HG02870 (cell line): ENCODE measurements around the gene IFNB1.

Source experiments
- ATAC-seq: cut with Tn5 transposase; IDR thresholded peaks from one replicate; pipeline ENCODE4 v1.9.1; 2021; ENCODE audit warnings: mild to moderate bottlenecking, moderate library complexity; ENCODE audit not compliant: unreplicated experiment

The IFNB1 gene

DNA sequence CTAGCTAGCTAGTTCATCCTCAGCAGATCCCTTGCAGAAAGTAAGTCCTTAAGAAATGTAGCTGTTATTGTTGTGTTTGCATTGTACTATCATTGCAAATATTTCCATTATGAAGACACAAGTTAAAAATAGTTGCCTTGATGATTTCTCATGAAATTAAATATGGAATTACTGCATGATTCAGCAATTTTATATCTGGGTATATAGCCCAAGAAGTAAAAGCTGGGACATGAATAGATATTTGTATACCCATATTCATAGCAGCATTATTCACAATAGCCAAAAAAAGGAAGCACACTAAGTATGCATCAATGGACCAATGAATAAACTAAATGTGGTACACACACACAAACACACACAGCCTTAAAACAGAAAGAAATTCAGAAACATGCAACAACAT is 6.8 kb downstream of the IFNB1 start:
- no peak for ATAC-seq

DNA sequence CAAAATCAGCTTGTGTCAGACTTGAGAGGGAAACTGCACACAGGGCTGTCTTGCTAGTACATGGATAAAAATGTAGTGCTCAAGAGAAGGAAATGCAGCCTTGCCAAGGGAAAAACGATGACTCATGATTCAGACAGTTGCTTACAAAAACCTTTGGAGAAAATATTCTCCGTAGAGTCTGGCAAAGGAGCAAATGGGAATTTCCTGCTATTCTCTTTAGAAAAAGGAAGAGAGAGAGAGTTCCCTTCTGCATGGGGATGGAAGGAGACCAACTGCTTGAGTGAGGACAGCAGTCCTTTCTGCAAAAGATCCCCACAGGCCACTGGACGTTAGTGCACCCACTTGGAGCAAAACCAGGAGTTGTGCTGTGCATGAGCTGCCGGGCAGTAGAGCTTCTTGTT is 7.6 kb downstream of the IFNB1 start:
- ATAC-seq: no peak

DNA sequence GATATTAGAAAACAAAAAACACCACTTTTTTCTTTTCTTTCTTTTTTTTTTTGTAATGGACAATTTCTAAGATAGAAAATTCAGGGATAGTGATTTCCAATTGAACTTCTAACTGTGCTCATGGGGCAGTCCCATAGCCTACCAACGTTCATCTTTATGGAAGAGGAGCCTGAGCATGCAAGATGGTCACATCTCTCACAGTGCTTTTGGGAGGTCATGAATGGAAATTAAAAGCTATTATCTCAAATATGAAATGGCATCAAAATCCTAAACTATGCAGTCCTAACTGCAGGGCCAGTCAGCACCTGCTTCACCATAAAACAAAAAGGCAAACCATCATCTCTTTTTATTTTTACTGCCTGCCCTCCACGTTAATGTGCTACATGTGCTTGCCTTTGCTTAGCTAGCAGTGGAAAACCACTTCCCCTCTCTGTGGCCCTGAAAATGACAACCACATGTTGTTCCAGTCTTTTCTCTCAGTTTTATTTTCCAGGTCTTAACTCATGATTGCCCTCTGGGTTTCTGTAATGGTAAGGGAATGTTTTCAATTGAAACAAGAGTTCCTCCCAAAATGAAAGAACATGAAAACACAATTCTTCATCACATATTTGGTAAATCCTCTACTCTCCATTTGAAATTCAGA is 16.7 kb downstream of the IFNB1 start:
- ATAC-seq: peak; percentile 70

DNA sequence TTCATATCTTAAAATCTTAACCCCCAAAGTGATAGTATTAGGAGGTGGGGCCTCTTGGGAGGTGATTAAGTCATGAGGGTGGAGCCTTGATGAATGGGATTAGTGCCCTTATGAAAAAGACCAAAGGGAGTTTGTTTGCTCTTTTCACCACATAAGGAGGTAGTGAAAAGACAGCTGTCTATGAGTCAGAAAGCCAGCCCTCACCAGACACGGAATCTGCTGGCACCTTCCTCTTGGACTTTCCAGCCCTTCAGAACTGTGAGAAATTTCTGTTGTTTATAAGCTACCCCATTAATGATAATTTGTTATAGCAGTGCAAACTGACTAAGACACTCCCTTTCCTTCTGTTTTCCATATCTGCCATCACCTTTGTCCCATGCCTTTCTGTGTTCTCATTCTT is 20.8 kb downstream of the IFNB1 start:
- ATAC-seq: no peak

DNA sequence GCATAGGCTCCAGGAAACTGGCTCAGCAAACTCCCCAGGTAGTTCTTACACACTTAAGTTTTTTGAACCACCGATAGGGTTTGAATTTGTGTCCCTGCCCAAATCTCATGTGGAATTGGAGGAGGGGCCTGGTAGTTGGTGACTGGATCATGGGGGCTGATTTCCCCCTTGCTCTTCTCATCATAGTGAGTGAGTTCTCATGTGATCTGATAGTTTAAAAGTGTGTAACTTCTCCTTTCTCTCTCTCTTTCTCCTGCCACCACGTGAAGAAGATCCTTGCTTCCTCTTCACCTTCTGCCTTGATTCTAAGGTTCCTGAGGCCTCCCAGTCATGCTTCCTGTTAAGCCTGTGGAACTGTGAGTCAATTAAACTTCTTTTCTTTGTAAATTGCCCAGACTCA is 23.9 kb downstream of the IFNB1 start:
- no peak for ATAC-seq

DNA sequence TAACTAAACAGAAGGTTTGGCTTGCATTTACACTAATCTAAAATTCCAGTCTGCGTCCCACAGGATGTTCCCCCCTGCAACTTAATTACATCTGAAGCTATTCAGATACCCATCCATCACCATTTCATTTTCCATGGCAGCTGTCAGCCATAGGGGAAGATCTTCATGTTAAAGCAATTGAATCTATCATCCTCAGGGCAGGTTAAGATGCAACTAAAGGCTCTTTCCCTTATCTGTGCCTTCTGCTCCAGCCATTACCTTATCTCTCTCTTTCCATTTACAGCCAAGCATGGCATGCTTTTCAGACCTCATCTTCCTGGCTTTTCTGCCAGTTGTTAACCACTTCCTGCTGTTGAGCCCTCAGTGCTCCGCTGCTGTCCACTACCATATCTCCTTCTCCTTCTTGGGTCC is 30.5 kb downstream of the IFNB1 start:
- no peak for ATAC-seq

DNA sequence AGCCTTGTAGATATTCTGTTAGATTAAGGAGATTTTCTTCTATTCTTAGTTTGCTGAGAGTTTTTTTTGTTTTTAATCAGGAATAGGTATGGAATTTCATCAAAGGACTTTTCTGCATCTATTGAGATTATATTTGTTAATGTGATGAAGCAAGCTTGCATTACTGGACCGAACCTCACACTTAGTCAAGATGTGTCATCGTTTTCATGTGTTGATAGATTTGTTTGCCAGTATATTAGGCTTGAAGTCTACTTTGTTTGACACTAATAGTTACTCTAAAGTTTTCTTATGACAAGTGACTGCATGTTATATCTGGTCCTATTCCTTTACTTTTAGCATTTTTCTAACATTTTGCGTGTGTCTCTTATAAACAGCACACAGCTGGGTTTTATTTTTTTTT is 33.9 kb downstream of the IFNB1 start:
- no peak for ATAC-seq

DNA sequence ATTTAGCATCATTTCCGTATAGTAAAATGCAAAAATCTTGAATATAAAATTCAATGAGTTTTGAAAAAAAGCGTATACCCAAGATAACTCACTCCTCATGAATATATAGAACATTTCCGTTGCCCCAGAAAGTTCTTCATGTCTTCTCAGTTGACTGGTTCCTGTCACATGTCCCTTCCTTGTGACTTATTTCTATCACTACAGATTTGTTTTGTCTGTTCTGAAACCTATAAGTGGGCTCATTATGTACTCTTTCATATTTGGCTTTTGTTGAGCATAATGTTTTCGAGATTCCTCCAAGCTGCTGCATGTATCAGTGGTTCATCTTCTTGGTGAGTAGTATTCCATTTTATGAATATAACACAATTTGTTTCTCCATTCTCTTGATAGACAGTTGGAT is 35.3 kb downstream of the IFNB1 start:
- ATAC-seq: no peak

DNA sequence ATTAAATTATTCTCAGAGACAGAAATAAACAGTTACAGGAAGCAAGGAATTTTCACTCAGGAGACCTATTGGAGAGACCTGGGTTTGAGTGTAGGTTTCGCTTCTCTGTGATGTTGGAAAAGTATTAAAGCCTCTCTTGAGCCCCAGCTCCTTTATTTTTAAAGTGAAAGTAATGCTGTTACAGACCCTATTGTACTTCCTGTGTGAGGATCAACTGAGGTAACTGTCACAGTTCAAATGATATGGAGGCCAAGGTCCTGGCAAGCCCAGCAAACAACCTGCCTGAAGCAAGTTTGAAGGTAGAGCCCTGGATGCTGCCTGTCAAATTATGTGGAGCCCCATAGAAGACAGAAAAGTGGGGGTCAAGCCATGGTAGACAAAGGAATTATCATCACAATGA is 38.4 kb downstream of the IFNB1 start:
- ATAC-seq: no peak

DNA sequence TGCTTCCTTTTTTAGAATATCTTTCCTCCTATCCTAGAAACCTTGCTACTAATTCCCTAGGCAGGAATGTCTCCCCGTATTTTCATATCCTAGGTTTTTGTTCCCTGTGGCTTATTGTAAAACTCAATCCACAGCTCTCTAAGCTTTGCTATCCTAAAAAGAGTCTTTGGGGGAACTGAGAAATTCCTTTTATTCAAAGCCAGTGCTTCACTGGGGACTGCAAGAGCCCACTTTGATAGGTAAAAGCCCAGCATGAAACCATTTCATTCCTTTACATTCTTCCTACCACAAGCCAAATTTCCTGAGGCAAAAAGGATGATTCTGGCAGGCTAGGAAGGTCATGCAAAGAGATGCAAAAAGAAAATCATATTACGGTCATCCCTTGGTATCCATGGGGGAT is 40.5 kb downstream of the IFNB1 start:
- no peak for ATAC-seq

DNA sequence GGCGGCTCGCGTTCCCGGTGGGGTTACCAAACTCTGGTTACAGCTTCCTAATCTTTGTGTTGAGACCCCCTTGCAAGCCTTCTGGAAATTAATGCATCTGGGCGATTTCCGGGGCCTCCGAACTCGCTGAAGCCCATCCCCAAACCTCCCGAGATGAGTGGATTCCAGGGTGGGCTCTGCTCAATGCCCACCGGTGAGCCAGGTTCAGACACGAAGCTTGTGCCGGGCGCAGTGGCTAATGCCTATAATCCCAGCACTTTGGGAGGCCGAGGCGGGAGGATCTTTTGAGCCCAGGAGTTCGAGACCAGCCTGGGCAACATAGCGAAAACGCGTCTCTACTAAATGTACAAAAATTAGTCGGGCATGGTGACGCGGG is 45.9 kb downstream of the IFNB1 start:
- ATAC-seq: no peak

DNA sequence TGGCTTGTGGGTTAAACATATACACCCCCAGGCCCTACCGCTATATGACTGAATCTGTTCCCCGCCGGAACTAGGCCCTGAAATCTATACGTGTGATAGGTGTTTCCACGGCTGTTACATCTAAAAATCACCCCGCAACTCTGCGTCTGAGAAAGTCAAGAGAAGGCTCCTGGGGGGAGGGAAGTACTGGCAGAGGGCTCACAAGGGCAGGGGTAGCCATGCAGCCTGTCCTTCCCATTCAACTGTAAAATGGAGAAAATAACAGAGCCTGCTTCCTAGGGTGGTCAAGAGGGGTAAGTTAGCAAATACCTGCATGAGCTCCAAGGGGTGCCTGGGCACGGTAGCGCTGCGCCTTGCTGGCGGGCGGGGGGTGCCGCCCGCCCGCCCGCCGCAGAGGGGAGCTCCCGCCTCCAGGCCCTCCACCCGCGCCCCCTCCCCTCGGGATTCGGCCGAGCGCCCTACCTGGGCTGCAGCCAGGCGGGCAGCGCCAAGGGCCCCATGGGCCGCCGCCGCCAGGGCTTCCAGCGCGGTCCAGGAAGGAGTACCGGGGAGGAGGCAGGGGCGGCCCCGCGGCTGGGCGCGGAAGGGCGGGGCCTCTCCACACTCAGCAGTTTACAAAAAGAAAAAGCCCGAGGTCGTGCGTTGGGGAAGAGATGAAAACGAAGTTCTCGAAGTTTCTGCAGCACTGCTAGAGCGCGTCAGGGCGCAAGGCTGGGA is 46.5 kb downstream of the IFNB1 start, which contains the start of gene HACD4:
TSS of gene HACD4 (minus strand) at position 550 of the 717 bp plus-strand sequence. CDS start at position 500, 50 bp downstream.
- ATAC-seq: peak; percentile 66

DNA sequence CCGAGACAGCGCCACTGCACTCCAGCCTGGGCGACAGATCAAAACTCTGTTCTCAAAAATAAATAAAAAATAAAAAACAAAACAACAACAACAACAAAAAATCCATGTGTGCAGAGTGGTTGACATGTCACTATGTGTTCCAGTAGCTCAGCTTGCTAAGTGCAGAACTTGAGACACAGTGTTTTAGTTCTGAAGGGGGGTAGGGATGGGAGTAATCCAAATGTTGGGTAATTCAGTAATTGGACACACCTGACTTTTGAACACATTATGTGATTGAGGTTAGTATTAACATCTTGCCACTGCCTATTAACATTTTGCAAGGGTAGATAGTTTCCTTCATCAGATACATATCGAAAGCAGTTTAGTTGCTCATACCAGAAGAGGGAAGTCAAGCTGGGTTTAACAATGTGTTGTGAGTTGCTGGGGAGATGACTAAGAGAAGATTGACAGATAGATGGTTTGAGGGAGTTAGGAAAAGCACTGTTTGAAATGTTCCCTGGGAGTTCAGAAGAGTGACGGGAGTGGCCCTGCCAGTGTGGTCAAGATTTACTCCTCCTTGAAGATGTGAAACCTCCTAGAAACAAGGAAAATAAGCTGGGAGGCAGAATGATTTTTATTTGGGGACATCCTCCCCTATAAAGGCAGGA is 47.2 kb downstream of the IFNB1 start:
- peak; percentile 83 for ATAC-seq

DNA sequence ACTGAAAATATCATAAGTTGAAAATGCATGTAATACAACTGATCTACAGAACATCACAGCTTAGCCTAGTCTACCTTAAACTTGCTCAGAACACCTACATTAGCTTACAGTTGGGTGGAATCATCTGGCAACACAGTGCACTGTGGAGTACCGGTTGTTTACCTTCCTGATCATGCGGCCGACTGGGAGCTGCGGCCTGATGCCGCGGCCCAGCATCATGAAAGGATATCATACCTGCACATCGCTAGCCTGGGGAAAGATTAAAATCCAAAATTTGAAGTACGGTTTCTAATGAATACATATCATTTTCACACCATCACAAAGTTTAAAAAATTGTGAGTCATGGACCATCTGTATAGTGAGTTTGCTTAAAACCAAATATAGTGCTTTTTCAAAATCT is 48.1 kb downstream of the IFNB1 start:
- no peak for ATAC-seq

DNA sequence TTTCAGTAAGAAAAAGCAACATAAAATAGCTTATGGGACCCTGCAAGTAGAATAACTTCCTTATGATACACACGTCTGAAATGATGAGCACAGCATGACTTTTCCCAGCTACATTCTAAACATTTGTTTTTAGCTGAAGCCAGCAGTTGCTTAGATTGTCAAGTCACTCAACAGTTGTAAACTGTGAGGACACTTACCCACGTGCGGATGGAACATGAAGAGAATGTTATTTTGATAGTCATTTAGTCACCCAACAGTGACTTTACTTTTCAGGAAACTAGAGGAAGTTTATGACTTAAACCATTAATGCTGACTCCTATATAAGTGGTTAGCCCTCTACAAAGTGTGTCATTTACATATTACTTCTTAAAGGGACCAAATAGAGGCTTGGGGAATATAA is 49.3 kb downstream of the IFNB1 start:
- no peak for ATAC-seq

DNA sequence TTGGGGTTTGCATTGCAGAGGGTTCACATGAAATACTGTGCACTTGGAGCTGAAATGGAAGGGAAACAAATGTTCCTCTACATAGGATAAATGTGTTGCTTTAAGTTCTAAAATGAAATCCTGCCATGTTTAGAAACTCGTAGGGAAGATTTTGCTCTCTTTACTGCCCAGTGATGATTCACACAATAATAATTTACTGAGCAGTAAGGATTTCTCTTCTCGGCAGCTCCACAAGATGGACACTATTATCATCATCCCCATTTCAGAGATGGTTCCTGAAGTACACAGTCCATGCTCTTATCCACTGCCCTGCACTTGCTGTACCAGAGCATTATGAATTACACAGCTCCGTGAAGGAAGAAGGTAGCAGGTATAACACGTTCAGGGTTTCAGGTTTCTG is 50.4 kb downstream of the IFNB1 start:
- ATAC-seq: no peak
